Tibial nerve (tissue), 3 donors: Measurements from ENCODE around the gene SETD3.

ENCODE experiments used
- POLR2A ChIP-seq, 2 donors: fragments of 450-650 bp; IDR thresholded peaks; one replicate each; pipeline ENCODE4 v1.6.1; 2017; ENCODE audit warnings: antibody characterized with exemption in 2 of 2, mild to moderate bottlenecking in 2 of 2, moderate library complexity in 2 of 2
- TF ChIP-seq, protein P1 (sequence below), 5 experiments: fragments of 200-600 bp in 3 of 5; fragments of 450-650 bp in 2 of 5; sonication (generic) in 3 of 5; IDR thresholded peaks; one replicate each; pipeline ENCODE4 v1.5.1; 2016 to 2019; ENCODE audit warnings: antibody characterized with exemption in 5 of 5, mild to moderate bottlenecking in 3 of 5, moderate library complexity in 2 of 5

DNA sequence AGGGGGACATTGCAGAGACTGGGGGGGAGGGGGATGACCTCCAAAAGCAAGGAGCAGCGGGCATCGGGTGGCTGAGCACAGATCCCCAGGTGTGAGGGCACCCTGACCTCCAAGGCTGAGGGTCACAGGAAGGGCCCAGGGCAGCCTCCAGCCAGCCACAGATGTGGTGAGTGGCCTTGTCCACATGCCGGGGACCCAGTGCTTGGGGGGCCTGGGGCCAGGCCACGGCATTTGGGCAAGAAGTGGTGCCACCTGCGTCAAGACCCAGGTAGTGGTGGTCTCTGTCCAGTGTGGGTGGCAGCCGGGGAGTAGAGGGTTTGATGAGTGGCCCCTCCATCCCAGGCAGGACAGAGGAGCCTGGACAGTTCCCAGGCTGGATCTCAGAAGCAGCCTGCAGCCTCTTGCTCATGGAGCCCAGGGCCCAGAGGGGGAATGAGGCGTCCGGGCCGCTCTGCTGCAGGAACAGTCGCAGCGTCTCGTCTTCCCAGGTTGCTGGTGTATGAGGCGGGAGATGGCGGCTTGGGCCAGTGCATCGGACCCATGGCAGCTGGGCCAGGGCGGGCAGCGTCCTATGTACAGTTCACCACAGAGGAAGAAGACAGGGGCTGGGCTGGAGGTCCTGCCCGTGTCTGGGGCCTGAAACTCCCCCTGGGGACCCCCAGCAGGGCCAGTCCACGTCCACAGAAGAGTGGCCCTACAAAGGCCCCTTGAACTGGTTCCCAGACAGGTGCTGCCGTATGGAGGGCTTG is 34.1 kb upstream of the SETD3 start:
- TF ChIP-seq, protein P1, sequence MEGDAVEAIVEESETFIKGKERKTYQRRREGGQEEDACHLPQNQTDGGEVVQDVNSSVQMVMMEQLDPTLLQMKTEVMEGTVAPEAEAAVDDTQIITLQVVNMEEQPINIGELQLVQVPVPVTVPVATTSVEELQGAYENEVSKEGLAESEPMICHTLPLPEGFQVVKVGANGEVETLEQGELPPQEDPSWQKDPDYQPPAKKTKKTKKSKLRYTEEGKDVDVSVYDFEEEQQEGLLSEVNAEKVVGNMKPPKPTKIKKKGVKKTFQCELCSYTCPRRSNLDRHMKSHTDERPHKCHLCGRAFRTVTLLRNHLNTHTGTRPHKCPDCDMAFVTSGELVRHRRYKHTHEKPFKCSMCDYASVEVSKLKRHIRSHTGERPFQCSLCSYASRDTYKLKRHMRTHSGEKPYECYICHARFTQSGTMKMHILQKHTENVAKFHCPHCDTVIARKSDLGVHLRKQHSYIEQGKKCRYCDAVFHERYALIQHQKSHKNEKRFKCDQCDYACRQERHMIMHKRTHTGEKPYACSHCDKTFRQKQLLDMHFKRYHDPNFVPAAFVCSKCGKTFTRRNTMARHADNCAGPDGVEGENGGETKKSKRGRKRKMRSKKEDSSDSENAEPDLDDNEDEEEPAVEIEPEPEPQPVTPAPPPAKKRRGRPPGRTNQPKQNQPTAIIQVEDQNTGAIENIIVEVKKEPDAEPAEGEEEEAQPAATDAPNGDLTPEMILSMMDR (IDR thresholded peaks at IDR 0.05) = no peak
- TF ChIP-seq POLR2A (IDR thresholded peaks at IDR 0.05) = no peak
